ENCODE measurements around the gene DNAJC9. TPM values are rescaled to one million over a fixed set of nuclear protein-coding genes. Genes with fewer than 3 reads are reported as not detected.

Gene DNAJC9
- total and polyA plus RNA-seq, 2 experiments from 2014 or later: 18.6 to 26.6 TPM

DNA sequence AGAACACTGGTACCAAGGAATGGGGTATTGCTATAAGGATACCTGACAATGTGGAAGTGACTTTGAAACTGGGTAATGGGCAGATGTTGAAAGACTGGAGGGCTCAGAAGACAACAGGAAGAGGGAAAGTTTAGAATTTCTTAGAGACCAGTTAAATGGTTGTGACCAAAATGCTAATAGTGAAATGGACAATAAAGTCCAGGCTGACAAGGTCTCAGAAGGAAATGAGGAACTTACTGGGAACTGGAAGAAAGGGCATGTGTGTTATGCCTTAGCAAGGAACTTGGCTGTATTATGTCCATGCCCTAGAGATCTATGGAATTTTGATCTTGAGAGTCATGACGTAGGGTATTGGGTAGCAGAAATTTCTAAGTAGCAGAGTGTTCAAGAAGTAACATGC lies 41.2 kb downstream of the DNAJC9 start:
- Histone ChIP-seq H3K4me3 (no peak overlapping the region), H3K4me1 (ENCODE audit: low read depth) (no peaks in the 10 kb centered on the region), H3K36me3 (peaks cover 9% of the 10 kb centered on the region), H3K27me3 (no peaks in the 10 kb centered on the region), H3K9me3 (ENCODE audit: low read depth) (no peaks in the 10 kb centered on the region), H3K27ac (no peak overlapping the region)
- TF ChIP-seq, protein P1, sequence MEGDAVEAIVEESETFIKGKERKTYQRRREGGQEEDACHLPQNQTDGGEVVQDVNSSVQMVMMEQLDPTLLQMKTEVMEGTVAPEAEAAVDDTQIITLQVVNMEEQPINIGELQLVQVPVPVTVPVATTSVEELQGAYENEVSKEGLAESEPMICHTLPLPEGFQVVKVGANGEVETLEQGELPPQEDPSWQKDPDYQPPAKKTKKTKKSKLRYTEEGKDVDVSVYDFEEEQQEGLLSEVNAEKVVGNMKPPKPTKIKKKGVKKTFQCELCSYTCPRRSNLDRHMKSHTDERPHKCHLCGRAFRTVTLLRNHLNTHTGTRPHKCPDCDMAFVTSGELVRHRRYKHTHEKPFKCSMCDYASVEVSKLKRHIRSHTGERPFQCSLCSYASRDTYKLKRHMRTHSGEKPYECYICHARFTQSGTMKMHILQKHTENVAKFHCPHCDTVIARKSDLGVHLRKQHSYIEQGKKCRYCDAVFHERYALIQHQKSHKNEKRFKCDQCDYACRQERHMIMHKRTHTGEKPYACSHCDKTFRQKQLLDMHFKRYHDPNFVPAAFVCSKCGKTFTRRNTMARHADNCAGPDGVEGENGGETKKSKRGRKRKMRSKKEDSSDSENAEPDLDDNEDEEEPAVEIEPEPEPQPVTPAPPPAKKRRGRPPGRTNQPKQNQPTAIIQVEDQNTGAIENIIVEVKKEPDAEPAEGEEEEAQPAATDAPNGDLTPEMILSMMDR (IDR thresholded peaks at IDR 0.05; ENCODE audit: low read depth, low read length): no peak
- no peak for DNase-seq (ENCODE audit: low read depth in 1 of 2, low spot score in 1 of 2)

DNA sequence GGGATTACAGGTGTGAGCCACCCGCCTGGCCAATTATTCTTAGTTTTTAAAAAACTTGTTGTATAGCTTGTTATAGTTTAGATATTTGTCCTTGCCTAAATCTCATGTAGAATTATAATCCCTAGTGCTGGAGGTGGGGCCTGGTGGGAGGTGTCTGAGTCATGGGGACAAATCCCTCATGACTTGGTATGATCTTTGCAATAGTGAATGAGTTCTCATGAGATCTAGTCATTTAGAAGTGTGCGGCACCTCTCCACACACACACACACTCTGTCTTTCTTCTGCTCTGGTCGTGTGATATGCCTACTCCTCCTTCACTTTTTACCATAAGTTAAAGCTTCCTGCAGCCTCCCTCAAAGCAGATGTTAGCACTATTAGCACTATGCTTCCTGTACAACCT lies 42.0 kb downstream of the DNAJC9 start:
- no peaks in the 10 kb centered on the region for H3K27me3 ChIP-seq
- no peaks in the 10 kb centered on the region for H3K4me1 ChIP-seq (ENCODE audit: low read depth)
- H3K27ac ChIP-seq: no peak overlapping the region
- peaks cover 4% of the 10 kb centered on the region for H3K36me3 ChIP-seq
- no peaks in the 10 kb centered on the region for H3K9me3 ChIP-seq (ENCODE audit: low read depth)
- TF ChIP-seq, protein P1 (IDR thresholded peaks at IDR 0.05; ENCODE audit: low read depth, low read length): no peak
- DNase-seq (ENCODE audit: low read depth in 1 of 2, low spot score in 1 of 2): no peak
- no peak overlapping the region for H3K4me3 ChIP-seq

Other genes with a start within 250 kb of the DNAJC9 start
- gene P4HA1, start 150.4 kb downstream of the DNAJC9 start, total RNA-seq: 92.0 and 103 TPM in 2 replicates
- 172 and 174 TPM in 2 replicates for gene P4HA1, start 150.4 kb downstream of the DNAJC9 start, polyA plus RNA-seq
- 1.5 and 2.1 TPM in 2 replicates for gene NUDT13, start 136.8 kb downstream of the DNAJC9 start, total RNA-seq
- 1.7 and 3.1 TPM in 2 replicates for gene NUDT13, start 136.8 kb downstream of the DNAJC9 start, polyA plus RNA-seq
- gene ECD, start 79.2 kb downstream of the DNAJC9 start, total RNA-seq: 20.0 and 22.4 TPM in 2 replicates
- 21.8 and 34.0 TPM in 2 replicates for gene ECD, start 79.2 kb downstream of the DNAJC9 start, polyA plus RNA-seq
- 12.9 and 16.7 TPM in 2 replicates for gene FAM149B1, start 79.1 kb downstream of the DNAJC9 start, total RNA-seq
- 12.4 and 12.7 TPM in 2 replicates for gene FAM149B1, start 79.1 kb downstream of the DNAJC9 start, polyA plus RNA-seq
- 51.6 and 67.4 TPM in 2 replicates for gene MRPS16, start 5.4 kb upstream of the DNAJC9 start, total RNA-seq
- gene MRPS16, start 5.4 kb upstream of the DNAJC9 start, polyA plus RNA-seq: 104 and 122 TPM in 2 replicates
- 1.2 and 4.0 TPM in 2 replicates for gene CFAP70, start 111.6 kb upstream of the DNAJC9 start, total RNA-seq
- gene CFAP70, start 111.6 kb upstream of the DNAJC9 start, polyA plus RNA-seq: 1.8 and 1.9 TPM in 2 replicates
- gene ANXA7, start 166.8 kb upstream of the DNAJC9 start, total RNA-seq: 53.9 and 63.8 TPM in 2 replicates
- gene ANXA7, start 166.8 kb upstream of the DNAJC9 start, polyA plus RNA-seq: 64.5 and 73.9 TPM in 2 replicates
- gene MSS51, start 186.3 kb upstream of the DNAJC9 start, total RNA-seq: 3.6 and 3.9 TPM in 2 replicates
- gene MSS51, start 186.3 kb upstream of the DNAJC9 start, polyA plus RNA-seq: 2.1 and 3.5 TPM in 2 replicates
- 22.6 and 45.2 TPM in 2 replicates for gene PPP3CB, start 248.8 kb upstream of the DNAJC9 start, total RNA-seq
- gene PPP3CB, start 248.8 kb upstream of the DNAJC9 start, polyA plus RNA-seq: 13.3 and 14.3 TPM in 2 replicates